ENCODE data around the gene ABLIM2.

ABLIM2 gene

GRCh38 chr4:8041868-8042267, 116.7 kb downstream of the ABLIM2 start:
- TF ChIP-seq CTCF (IDR thresholded peaks at IDR 0.05; ENCODE audit: insufficient read depth, low read depth, low read length, missing control alignments): no peak
- DNase-seq (ENCODE audit: low read depth): no peak
- no peak overlapping the region for H3K4me3 ChIP-seq (ENCODE audit: low read depth, low read length)

- TF ChIP-seq CTCF (IDR thresholded peaks at IDR 0.05; ENCODE audit: insufficient read depth, low read depth, low read length, missing control alignments): no peak
- DNase-seq (ENCODE audit: low read depth): no peak
Observed at GRCh38 chr4:8041172-8041571, 117.4 kb downstream of the ABLIM2 start.

GRCh38 chr4:8040607-8041006, 118.0 kb downstream of the ABLIM2 start:
- no peak for DNase-seq (ENCODE audit: low read depth)
- no peak for TF ChIP-seq CTCF (IDR thresholded peaks at IDR 0.05; ENCODE audit: insufficient read depth, low read depth, low read length, missing control alignments)
- H3K4me3 ChIP-seq (ENCODE audit: low read depth, low read length): no peak overlapping the region

More at GRCh38 chr4:8041172-8041571, 117.4 kb downstream of the ABLIM2 start:
- H3K4me3 ChIP-seq (ENCODE audit: low read depth, low read length): no peak overlapping the region

GRCh38 chr4:8039853-8040252, 118.8 kb downstream of the ABLIM2 start:
- no peak for TF ChIP-seq CTCF (IDR thresholded peaks at IDR 0.05; ENCODE audit: insufficient read depth, low read depth, low read length, missing control alignments)
- H3K4me3 ChIP-seq (ENCODE audit: low read depth, low read length): no peak overlapping the region
- DNase-seq (ENCODE audit: low read depth): no peak

GRCh38 chr4:8039290-8039689, 119.3 kb downstream of the ABLIM2 start:
- TF ChIP-seq CTCF (IDR thresholded peaks at IDR 0.05; ENCODE audit: insufficient read depth, low read depth, low read length, missing control alignments): no peak
- H3K4me3 ChIP-seq (ENCODE audit: low read depth, low read length): no peak overlapping the region
- peak; percentile 24 for DNase-seq (ENCODE audit: low read depth)

- no peak for TF ChIP-seq CTCF (IDR thresholded peaks at IDR 0.05; ENCODE audit: insufficient read depth, low read depth, low read length, missing control alignments)
- H3K4me3 ChIP-seq (ENCODE audit: low read depth, low read length): no peak overlapping the region
- no peak for DNase-seq (ENCODE audit: low read depth)
Observed at GRCh38 chr4:8038719-8039251, 119.8 kb downstream of the ABLIM2 start.

- TF ChIP-seq CTCF (IDR thresholded peaks at IDR 0.05; ENCODE audit: insufficient read depth, low read depth, low read length, missing control alignments): no peak
- H3K4me3 ChIP-seq (ENCODE audit: low read depth, low read length): no peak overlapping the region
- no peak for DNase-seq (ENCODE audit: low read depth)
Observed at GRCh38 chr4:8038083-8038482, 120.5 kb downstream of the ABLIM2 start.

Measured in GM12865 (cell line).